Measurements from ENCODE around the gene KPNB1. TPM values are rescaled to one million over a fixed set of nuclear protein-coding genes. Genes with fewer than 3 reads are reported as not detected.

KPNB1 gene
- total and polyA plus RNA-seq, 2 of the 4 experiments (the other 2 are of a cell fraction) = 206 to 1,082 TPM

DNA sequence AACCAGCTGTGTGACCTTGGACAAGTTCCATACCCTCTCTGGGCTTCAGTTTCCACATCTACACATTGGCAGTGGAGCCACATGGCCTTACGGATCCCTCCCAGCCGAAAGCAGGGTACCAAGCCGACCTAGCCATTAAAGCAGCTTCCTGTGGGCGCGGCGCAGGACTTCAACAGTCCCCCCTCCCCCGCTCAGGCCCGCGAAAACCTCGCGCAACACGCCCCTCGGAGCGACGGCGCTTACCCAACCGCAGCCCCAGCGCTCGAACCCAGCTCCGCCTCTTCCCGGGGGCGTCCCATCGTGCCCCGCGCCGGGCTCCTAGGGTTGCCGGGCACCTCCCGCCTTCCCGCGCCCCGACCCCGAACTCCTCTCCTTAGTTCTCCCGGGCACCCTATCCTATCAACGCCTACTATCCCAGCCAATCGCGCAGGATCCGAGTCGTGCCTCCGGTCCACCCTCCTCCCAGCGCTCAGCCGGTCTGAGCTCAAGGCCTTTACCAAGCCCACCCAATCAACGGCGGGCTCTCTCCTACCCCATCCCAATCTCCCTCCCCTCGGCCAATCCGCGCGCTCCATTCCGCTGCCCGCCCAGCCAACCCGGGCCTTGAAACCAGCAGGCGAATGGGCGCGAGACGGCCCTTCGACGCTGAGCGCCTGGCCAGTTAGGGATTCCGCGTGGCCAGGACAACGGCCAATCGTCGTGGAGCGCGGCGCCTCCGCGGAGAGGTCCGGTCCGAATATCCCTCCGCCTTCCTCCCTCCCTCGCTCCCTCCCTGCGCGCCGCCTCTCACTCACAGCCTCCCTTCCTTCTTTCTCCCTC lies at the start of gene KPNB1 (continued):
- no peak for TF ChIP-seq NFE2L2 (IDR thresholded peaks at IDR 0.05; ENCODE audit: low read depth, low read length)
- no peak for TF ChIP-seq RAD21 (IDR thresholded peaks at IDR 0.05; ENCODE audit: low read length)
- no peak for TF ChIP-seq BHLHE40 (IDR thresholded peaks at IDR 0.05; ENCODE audit: low read depth, low read length)
- no peak for TF ChIP-seq RCOR1 (IDR thresholded peaks at IDR 0.05; ENCODE audit: insufficient replicate concordance, low read length)
- peak; percentile 77; the same call in 1 of the 2 replicates for TF ChIP-seq FOS (IDR thresholded peaks at IDR 0.05; ENCODE audit: low read depth, low read length)

All from IMR-90 (cell line).